Uterus (tissue), 4 donors: ENCODE data around the gene RPS6KC1. TPM values are rescaled to one million over a fixed set of nuclear protein-coding genes. Genes with fewer than 3 reads are reported as not detected.

Experiments
- DNase-seq, 2 donors: peaks; one replicate each; pipeline ENCODE4 v3.0.0-alpha.2; 2019 to 2020
- H3K27ac ChIP-seq, 2 donors: fragments of 200-600 bp; sonication (generic); 1 replicate in 1 of 2; 2 replicates in 1 of 2; pipeline ENCODE4 v1.5.1; 2016 to 2018
- H3K27me3 ChIP-seq, 2 donors: fragments of 200-600 bp; sonication (generic); one replicate each; pipeline ENCODE4 v1.5.1; 2018 to 2019; ENCODE audit warnings: control low read depth in 1 of 2
- H3K36me3 ChIP-seq, 2 donors: fragments of 200-600 bp; sonication (generic); one replicate each; pipeline ENCODE4 v1.5.1; 2019; ENCODE audit warnings: control low read depth in 1 of 2
- H3K4me1 ChIP-seq, 2 donors: fragments of 200-600 bp; sonication (generic); one replicate each; pipeline ENCODE4 v1.5.1; 2018 to 2019; ENCODE audit warnings: control low read depth in 1 of 2
- H3K4me3 ChIP-seq, 2 donors: fragments of 200-600 bp; sonication (generic); 1 replicate in 1 of 2; 2 replicates in 1 of 2; pipeline ENCODE4 v1.5.1; 2018 to 2019; ENCODE audit warnings: mild to moderate bottlenecking in 1 of 2
- H3K9me3 ChIP-seq, 2 donors: fragments of 200-600 bp; sonication (generic); one replicate each; pipeline ENCODE4 v1.5.1; 2019; ENCODE audit warnings: control low read depth in 1 of 2
- CTCF ChIP-seq, 4 experiments: fragments of 200-600 bp in 2 of 4; fragments of 450-650 bp in 2 of 4; sonication (generic) in 2 of 4; IDR thresholded peaks; one replicate each; pipeline ENCODE4 v1.5.1; 2016 to 2019; ENCODE audit warnings: antibody characterized with exemption in 4 of 4, mild to moderate bottlenecking in 2 of 4, moderate library complexity in 1 of 4
- POLR2A ChIP-seq, 2 donors: fragments of 450-650 bp; IDR thresholded peaks; one replicate each; pipeline ENCODE4 v1.6.1; 2016; ENCODE audit warnings: antibody characterized with exemption in 2 of 2, mild to moderate bottlenecking in 1 of 2, moderate library complexity in 1 of 2
- intact Hi-C: fragments of 100-400 bp; cut with DNase I; formaldehyde crosslinking; loops from one replicate; pipeline ENCODE4 v1.15.1; 2023; ENCODE audit warnings: low total_unique reads
- total RNA-seq, 4 donors: library from RNA; depleted of rRNA in 3 of 4; stranded (reverse); fragments of >200 nt in 3 of 4; gene quantifications; one replicate each; pipeline versions ENCODE4 v1.1.0 to v1.2.4, GENCODE V29; 2014 to 2023
- donor health status: DM: yes; HTN: yes; CAD: no.

The RPS6KC1 gene
- total RNA-seq, 4 donors from 2014 or later, result 9.2 to 64.2 (median 22.3) TPM

DNA sequence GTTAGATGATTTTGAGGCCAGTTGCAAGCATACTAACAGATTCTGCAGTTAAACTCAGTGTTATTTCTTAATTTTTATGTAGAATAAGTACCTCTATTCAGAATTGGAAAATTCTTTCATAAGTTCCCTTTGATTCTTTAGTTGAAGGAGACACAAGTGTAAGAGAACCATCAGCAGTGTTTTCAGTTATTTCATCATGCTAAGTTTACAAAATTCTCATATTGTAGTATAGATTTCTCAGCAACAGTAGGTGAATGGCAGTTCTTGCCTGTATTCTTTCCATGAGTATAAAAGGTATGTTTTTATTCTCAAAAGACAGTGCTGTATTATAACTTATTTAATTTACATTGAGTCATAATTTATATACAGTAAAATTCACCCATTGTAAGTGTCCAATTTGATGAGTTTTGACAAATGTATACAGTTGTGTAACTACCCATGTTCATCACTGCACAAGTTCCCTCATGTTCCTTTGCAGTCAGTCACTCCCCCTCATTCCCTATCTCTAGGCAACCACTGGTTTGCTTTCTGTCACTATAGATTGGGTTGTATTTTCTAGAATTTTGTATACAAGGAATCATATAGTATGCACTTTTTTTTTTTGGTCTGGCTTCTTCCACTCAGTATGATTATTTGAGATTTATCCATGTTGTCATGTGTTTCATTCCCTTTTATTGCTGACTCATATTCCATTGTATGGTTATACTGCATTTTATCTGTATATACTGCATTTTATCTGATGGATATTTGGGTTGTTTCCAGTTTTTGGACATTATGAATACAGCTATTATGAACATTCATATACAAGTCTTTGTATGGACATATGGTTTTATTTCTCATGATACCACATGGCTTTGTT, 3.9 kb downstream of the RPS6KC1 start:
- Histone ChIP-seq H3K36me3 (no peaks in the 10 kb centered on the region), H3K27ac (no peak overlapping the region), H3K9me3 (no peaks in the 10 kb centered on the region), H3K27me3 (no peaks in the 10 kb centered on the region), H3K4me3 (no peak overlapping the region), H3K4me1 (no peaks in the 10 kb centered on the region)
- TF ChIP-seq POLR2A (IDR thresholded peaks at IDR 0.05) (no peak), CTCF (IDR thresholded peaks at IDR 0.05) (no peak)
- DNase-seq, result no peak
- intact Hi-C loops, result no loop called here

- Histone ChIP-seq H3K27me3 (no peaks in the 10 kb centered on the region), H3K36me3 (no peaks in the 10 kb centered on the region), H3K4me1 (no peaks in the 10 kb centered on the region), H3K27ac (no peak overlapping the region), H3K9me3 (no peaks in the 10 kb centered on the region), H3K4me3 (no peak overlapping the region)
- DNase-seq, result no peak
- no peak for TF ChIP-seq CTCF (IDR thresholded peaks at IDR 0.05)
- TF ChIP-seq POLR2A (IDR thresholded peaks at IDR 0.05), result no peak
- intact Hi-C loops, result no loop called here
Measured at GRCh38 chr1:213055767-213056166, 4.7 kb downstream of the RPS6KC1 start.

- H3K4me3 ChIP-seq, result no peak overlapping the region
- H3K27ac ChIP-seq, result no peak overlapping the region
- TF ChIP-seq POLR2A (IDR thresholded peaks at IDR 0.05) (no peak), CTCF (IDR thresholded peaks at IDR 0.05) (no peak)
- H3K36me3 ChIP-seq, result no peaks in the 10 kb centered on the region
- no peaks in the 10 kb centered on the region for H3K9me3 ChIP-seq
- intact Hi-C loops, result no loop called here
- no peaks in the 10 kb centered on the region for H3K27me3 ChIP-seq
- no peak for DNase-seq
- H3K4me1 ChIP-seq, result no peaks in the 10 kb centered on the region
Measured at GRCh38 chr1:213057264-213058059, 6.4 kb downstream of the RPS6KC1 start.

GRCh38 chr1:213060836-213061235, 9.8 kb downstream of the RPS6KC1 start:
- Histone ChIP-seq H3K4me1 (no peaks in the 10 kb centered on the region), H3K27ac (no peak overlapping the region), H3K27me3 (no peaks in the 10 kb centered on the region), H3K9me3 (no peaks in the 10 kb centered on the region), H3K36me3 (no peaks in the 10 kb centered on the region), H3K4me3 (no peak overlapping the region)
- intact Hi-C loops, result no loop called here
- no peak for TF ChIP-seq POLR2A (IDR thresholded peaks at IDR 0.05)
- no peak for TF ChIP-seq CTCF (IDR thresholded peaks at IDR 0.05)
- no peak for DNase-seq

DNA sequence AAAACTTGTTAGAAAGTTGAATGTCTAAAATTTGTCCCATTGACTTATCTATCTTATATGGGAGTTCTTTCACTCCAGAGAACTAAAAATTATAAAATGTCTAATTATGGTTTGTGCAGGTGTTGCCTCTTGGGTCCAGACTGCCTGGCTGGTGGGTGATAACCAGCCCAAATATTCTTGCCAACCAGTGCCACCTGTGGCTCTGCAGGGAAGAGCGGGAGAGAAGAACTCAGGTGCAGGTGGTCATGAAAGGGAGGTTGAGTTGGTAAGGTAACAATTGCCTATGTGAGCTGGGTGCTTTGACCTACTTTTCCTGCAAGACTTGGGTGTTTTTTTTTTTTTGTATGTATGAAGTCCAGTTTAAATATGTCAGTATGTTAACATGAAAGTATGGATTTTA, 10.2 kb downstream of the RPS6KC1 start:
- Histone ChIP-seq H3K27ac (no peak overlapping the region), H3K9me3 (no peaks in the 10 kb centered on the region), H3K4me3 (no peak overlapping the region), H3K4me1 (no peaks in the 10 kb centered on the region), H3K27me3 (no peaks in the 10 kb centered on the region), H3K36me3 (no peaks in the 10 kb centered on the region)
- TF ChIP-seq POLR2A (IDR thresholded peaks at IDR 0.05), result no peak
- no peak for TF ChIP-seq CTCF (IDR thresholded peaks at IDR 0.05)
- DNase-seq, result no peak
- intact Hi-C loops, result no loop called here
